Stimulated activated CD4-positive, alpha-beta T cell treated with anti-CD3 and anti-CD28 coated beads, Interleukin-4, amount 100 ng/mL, for 24 hours (primary cell): Measurements from ENCODE around the gene PDX1.

Source experiments
- DNase-seq: peaks from one replicate; pipeline ENCODE4 v3.0.0-alpha.2; 2020

The PDX1 gene

DNA sequence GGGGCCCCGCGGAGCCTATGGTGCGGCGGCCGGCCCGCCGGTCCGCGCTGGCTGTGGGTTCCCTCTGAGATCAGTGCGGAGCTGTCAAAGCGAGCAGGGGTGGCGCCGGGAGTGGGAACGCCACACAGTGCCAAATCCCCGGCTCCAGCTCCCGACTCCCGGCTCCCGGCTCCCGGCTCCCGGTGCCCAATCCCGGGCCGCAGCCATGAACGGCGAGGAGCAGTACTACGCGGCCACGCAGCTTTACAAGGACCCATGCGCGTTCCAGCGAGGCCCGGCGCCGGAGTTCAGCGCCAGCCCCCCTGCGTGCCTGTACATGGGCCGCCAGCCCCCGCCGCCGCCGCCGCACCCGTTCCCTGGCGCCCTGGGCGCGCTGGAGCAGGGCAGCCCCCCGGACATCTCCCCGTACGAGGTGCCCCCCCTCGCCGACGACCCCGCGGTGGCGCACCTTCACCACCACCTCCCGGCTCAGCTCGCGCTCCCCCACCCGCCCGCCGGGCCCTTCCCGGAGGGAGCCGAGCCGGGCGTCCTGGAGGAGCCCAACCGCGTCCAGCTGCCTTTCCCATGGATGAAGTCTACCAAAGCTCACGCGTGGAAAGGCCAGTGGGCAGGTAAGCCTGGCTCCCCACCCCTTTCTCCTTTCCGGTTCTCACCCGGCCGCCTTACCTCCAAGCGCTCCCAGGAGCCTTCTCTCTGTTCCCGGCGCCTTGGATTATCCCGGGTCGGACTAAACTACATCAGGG is at the start of gene PDX1:
PDX1 (plus strand) TSS at position 67 of the 743 bp plus-strand sequence; CDS start at position 206, 139 bp downstream.
- DNase-seq, result no peak

DNA sequence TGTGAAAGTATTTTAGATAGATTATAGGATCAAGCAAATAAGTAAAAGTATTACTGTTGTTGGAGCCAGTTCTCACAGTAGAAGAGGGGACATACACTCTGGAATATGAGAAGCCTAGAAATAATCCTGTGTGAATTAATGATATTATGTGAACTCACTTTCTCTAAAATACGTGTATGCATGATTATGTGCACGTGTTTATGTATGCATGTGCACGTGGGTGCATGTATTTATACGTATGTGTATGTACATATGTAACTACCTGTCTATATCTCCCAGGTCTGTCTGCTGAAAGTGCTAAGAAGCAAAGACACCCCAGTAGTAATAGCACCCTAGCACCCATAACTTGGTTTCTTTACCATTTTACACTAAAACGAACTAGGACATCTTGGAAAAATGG is 41.5 kb upstream of the PDX1 start:
- no peak for DNase-seq

DNA sequence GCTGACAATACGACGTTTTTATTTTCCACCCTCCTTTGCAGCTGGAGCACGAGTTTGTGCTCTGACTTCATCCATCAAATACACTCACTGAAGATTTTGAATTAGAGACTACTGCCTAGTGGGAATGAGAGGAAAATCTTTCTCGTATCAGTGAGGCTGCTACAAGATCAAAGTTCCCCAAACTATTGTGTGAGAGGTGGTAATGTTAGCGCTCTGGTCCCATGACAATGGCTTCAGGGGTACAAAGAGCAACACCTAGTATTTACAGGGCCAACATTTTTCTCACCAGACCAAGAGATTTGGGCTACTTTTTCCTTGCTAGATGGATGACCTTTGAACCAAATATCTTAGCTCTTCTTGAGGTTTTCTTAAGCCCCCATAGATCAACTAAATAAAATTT is 30.3 kb upstream of the PDX1 start:
- DNase-seq, result no peak

DNA sequence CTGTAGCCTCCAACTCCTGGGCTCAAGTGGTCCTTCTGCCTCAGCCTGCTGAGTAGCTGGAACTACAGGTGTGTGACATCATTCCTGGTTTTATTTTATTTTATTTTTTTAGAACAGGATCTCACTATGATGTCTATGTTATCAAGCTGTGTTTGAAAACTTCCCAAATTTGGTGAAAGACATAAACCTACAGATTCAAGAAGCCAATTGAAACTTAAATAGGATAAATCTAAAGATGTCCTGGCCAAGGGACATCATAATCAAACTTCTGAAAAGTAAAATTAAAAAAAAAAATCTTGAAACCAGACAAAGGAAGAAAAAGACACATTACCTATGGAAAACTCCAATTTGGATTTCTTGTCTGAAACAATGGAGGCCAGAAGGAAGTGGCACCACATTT is 23.1 kb upstream of the PDX1 start:
- DNase-seq, result no peak

DNA sequence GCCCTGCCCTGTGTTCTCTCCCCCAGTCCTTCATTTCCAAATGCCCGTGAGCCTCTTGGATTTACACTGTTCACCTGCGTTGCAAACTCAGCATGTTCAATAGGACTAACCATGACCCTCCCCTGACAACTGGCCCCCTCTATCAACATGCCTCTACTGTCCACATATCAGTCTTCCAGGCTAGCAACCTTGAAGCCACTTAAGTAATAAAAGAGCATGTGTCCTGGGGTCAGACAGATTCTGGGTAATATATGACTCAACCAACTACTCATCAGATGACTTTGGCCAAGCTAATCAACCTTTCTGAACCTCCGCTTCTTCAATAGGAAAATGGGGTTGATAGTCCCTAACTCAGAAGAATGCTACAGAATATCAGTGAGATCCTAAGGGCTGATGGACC is 15.1 kb upstream of the PDX1 start:
- DNase-seq, result no peak

DNA sequence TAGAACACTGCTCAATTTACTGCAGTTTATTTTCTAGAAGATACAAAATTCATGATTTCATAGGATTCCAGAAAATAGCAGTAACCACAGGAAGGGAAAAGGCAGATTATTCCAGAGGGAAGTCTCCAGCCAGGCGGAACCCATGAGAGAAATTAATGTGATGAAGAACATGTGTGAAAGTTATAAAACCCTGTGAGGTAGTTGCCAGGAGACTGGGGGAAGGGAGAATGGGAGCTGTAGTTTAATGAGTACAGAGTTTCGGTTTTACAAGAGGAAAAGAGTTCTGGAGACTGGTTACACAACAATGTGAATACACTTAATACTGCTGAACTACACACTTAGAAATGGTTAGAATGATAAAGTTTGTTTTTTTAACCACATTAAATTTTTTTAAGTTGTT is 14.2 kb upstream of the PDX1 start:
- no peak for DNase-seq

DNA sequence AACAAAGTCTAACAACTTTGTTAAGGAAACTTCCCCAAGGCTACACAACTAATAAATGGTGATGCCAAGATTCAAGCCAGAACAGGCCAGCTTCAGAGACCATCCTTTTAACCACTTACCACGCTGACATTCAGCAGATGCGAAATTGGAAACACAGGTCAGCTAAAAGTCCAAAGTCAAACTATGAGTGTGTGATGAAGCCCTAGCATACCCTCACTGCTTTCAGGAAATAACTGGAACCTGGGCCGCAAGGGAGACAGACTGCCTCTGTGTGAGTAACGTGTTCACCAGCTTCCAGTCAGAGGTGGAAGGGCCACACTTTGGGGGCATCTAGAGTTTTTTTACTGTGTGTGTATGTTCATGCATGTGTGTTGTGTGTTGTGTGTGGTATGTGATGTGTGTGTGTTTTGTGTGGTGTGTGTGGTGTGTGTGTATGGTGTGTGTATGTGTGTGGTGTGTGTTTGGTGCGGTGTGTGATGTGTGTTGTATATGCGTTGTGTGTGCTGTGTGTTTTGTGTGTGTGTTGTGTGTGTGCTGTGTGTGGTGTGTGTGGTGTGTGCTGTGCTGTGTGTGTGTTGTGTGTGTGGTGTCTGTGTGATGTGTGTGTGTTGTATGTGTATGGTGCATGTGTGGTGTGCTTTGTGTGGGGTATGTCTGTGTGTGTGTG is 12.5 kb upstream of the PDX1 start:
- no peak for DNase-seq

DNA sequence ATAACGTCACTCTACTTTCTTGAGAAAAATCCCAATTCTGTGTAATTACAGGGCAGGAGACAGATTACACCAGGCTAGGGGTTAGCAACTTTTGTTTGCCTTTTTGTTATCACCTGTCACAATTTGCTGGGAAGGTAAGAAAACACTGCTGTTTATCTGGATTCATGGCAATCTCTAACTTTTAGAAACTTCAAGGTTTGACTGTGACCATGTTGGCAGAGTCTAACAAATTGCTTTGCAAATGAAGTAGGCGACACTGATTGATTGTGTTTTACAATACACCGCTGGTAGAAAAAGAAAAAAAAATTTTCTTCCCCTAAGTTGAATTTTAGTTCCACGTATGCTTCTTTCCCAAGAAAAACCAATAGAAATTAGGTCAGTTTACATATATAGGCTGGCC is 10.4 kb upstream of the PDX1 start:
- no peak for DNase-seq

DNA sequence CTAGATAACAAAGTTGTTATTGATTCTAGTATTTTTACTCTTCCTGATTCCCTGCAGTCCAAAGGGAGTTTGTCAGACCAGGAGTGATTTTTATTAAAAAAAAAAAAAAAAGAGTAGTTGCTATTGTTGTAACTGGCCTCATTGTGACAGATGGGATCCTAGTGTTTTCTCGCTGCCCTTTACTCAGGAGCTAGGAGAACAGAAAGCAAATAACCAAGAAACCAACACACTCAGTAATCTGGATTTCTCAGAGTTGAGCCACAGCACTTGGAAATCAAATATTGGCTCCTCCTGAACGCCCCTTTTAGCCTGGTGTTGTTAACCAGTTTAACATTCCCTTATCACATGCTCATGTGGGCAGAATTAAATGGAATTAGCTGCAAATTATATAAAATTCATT is 8.3 kb upstream of the PDX1 start:
- DNase-seq, result no peak

DNA sequence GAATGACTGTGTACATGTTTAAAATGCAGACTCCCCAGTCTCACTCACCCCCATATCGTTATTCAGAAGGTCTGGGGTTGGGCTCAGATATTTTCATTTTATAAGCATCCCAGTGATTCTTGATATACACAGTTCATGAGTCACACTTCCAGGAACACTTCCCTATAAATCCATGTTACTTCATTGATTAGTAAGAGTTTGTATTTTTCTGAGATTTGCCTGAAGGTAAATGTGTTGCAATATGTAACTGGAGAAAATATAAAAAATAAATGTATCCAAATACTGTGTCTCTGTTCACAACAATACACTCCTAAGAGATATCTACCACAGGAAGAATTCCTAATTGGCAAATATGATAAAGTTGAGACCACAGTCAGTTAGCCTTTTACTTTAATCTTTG is 6.6 kb upstream of the PDX1 start:
- no peak for DNase-seq

DNA sequence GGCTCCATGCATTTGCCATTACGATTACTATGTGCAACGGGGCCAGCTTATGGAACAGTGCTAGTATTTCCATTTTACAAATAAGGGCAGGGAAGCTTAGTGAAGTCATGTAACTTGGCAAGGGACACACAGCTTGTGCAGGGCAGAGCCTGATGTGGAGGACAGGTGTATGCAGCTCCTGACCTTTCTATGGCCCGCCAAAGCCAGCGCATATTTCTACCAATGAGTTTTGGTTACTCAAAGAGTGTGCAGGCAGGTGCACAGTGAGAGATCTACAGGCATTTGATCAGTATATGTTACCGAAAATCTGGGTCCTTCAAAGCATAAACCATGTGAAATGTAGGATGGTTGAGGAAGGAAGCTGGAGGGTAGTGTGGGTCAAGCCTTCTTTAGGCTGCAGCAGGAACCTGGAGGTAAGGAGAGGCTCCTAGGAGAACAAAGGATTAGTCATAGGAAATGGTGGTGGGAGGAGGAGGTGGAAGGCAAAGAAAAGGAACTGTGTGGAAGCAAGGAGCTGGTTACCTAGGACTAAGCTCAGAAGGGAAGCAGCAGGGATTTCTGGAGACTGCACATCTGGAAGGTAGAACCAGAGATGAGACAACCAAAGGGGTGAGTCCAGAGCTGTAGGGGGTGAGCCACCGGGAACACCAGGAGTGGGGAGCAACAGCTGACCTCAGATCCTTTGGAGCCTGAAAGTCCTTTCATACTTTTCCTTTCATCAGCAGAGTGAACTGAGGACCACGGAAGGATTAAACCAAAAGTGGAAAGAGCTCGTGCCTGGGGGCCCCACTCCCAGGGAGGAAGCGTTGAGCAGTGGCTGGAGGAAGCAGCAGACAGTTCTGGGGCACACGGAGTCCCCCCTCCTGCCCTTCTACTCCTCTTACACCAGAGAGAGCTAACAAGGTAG is 4.2 kb upstream of the PDX1 start:
- no peak for DNase-seq

DNA sequence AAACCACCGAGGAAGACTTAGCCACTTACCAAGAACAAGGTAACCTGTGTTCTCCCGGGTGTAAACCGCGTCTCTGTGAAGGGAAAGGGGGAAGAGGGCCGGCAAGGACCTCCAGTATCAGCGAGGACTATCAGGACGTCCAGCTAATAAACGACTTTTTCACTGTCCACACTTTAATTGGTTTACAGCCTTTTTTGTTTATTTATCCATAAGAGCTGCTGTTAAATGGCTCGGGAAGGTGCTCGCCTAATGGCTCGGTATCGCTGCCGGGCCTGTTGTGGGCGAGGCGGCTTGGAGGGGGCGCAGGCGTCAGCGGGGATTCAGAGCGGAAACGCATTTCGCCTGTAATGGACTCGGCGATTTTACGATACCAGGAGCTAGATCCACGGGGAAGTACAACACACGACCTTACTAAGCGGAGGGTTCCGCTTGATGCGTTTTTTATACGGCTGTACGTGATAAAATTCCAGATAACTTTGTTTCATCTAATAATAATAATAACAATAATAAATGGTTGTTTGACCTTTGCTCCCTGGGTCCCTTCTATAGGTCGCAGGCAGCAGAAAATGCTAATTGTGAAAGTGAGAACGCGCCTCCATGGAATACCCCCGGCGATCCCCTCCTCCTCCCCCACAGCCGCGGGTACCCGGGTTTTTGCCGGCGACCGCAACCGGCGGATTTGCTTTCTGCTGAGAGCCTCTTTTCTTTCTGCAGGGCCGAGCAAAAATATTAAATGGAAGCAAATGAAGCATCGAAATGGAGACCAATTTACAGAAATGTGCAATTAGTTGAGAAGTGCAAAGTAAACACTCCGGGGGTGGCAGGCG is 2.5 kb upstream of the PDX1 start:
- DNase-seq, result no peak

DNA sequence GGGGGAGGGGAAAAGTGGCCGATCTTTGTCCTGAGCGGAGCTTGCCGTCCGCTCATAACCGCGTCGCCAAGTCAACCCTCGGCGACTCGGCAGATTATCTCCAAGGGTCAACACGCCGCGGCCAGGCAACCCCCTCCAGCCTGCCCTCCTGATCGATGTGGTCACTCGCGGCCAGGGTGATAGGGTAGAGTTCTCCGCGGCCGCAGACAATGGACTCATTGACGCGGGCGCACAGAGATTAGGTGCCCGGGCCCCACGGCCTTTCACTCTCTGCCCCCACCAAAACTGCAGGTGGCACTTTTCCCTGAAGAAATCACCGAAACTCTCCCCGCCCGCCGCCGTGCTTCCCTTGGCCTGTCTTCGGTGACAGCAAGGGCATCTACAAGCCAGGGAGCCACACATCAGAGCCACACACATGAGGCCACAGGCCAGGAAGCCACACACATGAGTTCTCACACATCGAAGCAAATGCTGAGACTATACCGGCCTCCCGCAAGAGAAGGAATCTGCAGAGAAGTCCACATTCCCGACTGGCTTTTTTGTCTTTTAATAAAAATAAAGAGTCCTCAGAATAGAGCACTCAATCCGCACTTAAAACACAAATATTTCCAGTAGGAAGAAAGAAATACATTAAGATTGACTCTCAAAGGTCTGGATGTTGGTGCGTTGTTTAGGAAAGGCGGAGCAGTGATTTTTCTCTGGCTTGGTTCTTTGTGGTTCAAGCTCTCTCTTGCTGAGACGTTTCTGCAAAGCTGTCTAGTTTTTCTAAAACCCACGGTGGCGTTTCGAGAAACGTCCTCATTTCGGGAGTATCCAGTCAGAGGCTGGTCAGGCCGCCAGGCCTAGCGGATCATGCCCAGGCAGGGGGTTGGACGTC is 1.5 kb upstream of the PDX1 start:
- DNase-seq, result no peak

DNA sequence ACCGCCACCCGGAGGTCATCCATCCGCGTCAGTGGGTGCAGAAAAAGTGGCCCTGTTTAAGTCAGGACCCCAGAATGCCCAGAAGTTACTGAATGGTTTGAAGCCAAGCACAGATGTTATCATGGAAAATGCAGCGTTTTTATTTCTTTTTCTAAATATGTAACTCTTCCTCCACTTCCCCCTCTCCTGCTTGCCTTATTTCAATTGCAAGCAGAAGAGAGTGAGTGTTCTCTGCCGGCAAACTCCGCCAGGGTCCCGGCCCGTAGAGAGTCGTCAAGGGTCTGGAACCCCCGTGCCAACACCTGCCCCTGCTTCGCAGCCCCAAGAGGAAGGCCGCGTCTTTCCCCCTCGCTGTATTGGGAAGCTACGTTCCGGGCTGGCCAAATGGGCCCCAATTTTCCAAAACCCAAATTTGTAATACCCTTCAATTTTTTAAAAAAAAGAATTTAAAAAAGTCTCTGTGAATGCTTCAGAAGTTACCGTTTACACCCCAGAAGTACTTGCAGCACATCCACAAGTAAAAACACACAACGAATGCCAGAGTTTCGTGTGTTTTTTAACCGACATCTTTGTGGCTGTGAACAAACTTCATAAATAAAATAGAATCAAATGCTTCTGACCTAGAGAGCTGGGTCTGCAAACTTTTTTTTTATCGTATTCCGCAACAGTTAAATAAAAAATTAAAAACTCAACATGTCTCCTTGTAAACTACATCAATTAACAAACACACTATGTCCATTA is 712 bp upstream of the PDX1 start:
- DNase-seq, result no peak

DNA sequence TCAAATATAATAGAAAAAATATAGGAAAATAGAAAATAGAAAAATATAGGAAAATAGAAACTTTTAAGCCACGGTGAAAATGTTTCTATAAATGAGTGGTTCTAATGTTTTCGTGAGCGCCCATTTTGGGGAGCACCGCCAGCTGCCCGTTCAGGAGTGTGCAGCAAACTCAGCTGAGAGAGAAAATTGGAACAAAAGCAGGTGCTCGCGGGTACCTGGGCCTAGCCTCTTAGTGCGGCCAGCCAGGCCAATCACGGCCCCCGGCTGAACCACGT is 204 bp upstream of the PDX1 start:
- no peak for DNase-seq

DNA sequence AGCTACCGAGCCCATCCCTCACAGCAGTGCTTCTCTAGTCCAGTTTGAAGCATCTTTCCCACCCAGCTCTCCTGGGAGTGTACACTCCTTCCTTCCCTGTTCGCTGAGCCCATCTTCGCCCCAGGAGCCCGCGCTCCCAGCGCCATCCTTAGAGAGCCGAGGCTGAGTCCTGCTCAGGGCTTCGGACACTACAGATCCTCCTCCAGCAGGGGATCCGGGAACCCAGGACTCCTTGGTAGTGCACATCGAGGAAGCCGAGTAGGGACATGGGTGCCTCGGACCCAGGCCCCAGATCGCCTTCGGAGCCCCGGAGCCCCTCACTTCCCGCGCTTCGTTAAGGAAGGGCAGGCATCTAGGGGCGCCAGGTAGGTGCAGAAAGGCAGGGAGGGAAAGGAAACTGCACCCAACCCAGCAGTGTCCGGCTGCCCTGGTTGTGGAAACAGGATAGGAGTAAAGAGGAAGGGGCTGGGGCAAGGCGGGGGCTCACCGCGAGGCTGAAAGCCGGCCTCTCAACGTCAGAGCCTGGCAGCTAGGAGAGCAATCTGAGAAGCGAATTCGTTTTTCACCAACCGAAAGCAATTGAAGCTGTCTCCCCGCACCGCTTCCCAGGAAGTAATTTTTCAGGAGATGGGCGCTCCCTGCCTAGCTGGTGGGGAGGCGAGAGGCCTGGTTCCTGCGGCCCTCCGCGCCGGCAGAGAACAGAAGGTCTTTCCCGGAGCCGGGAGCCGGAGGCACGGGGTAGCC is 1.0 kb downstream of the PDX1 start:
- no peak for DNase-seq

DNA sequence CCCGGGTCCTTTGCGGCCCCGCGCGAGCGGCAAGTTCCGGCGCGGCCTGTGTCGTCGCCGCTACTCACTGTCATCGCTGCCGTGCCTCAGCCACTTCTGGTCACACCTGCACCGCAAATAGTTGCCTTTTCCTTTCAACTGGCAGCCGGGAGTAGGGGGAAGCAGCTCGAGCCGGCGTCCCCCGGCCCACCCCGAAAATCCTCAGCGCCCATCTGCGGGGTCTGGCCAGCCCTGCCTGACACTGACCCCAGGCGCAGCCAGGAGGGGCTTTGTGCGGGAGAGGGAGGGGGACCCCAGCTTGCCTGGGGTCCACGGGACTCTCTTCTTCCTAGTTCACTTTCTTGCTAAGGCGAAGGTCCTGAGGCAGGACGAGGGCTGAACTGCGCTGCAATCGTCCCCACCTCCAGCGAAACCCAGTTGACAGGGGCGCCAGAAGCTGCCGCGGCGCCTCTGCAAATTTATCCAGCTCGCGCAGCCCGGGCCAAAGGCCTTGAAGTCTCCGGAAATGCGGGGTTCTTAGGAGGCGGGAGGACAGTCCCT is 1.7 kb downstream of the PDX1 start:
- DNase-seq, result no peak

DNA sequence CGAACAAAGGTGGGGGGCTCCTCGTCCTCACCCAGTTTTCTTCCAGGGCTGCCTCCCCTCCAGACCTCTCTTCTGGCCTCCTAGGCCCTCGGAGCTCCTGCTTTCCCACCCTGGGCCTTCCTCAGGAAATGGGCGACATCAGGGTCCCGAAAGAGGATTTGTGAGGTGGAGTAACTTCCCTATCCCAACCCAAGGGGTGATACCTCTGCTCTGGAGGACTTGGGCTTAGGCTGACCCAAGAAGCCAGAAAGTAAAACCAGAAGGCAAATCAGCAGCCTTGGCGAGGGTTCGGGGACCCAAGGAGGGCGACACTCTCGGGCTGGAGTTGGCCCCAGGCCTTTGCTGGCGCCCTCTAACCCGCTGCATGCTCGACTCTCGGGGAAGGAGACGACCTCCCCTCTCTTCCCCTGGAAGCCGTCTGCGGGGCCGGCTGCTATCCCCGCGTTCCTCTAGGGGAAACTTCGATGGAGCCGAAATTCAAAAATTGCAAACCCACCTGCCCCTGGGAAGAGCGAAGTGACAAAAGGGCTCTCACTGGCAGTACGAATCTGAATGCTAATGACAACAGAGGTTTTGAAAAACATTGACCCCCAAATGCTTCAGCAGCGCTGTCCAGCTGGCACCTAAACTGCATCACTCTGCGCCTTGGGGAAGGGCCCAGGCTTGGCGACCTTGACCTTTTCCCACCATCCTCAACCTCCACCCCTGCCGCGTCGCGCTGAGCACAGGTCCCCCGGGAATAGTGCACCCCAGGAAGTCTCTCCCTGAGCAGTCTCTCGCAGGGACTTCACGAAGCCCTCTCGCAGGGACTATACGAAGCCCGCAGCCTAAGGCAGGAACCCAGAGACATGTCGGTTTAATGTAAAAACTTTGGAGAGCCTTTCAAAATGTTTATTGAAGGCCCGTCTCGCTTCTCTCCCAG is 2.4 kb downstream of the PDX1 start:
- DNase-seq, result no peak
